ENCODE measurements around the gene ZNF609.

ZNF609 gene

GRCh38 chr15:64701482-64702184 is 241.3 kb downstream of the ZNF609 start:
- DNase-seq (ENCODE audit: extremely low read depth, low read depth): no peak
- TF ChIP-seq CTCF (IDR thresholded peaks at IDR 0.05; ENCODE audit: low read depth, low read length): no peak

GRCh38 chr15:64702816-64703631 is 242.6 kb downstream of the ZNF609 start:
- DNase-seq (ENCODE audit: extremely low read depth, low read depth): peak; percentile 70
- no peak for TF ChIP-seq CTCF (IDR thresholded peaks at IDR 0.05; ENCODE audit: low read depth, low read length)

GRCh38 chr15:64703632-64703959 is 243.2 kb downstream of the ZNF609 start:
- DNase-seq (ENCODE audit: extremely low read depth, low read depth): no peak
- no peak for TF ChIP-seq CTCF (IDR thresholded peaks at IDR 0.05; ENCODE audit: low read depth, low read length)

- no peak for DNase-seq (ENCODE audit: extremely low read depth, low read depth)
- TF ChIP-seq CTCF (IDR thresholded peaks at IDR 0.05; ENCODE audit: low read depth, low read length): no peak
These were observed 244.6 kb downstream of the ZNF609 start for GRCh38 chr15:64705006-64705405.

- TF ChIP-seq CTCF (IDR thresholded peaks at IDR 0.05; ENCODE audit: low read depth, low read length): no peak
These were observed 245.9 kb downstream of the ZNF609 start for GRCh38 chr15:64706011-64706911.

GRCh38 chr15:64710676-64711428 is 250.5 kb downstream of the ZNF609 start:
- no peak for TF ChIP-seq CTCF (IDR thresholded peaks at IDR 0.05; ENCODE audit: low read depth, low read length)
- no peak for DNase-seq (ENCODE audit: extremely low read depth, low read depth)

More at GRCh38 chr15:64706011-64706911, 245.9 kb downstream of the ZNF609 start:
- DNase-seq (ENCODE audit: extremely low read depth, low read depth): no peak
